Hepatocyte (in vitro differentiated cells): ENCODE measurements around the gene KDM4B.
"Not testable (repeated sequence)": the region's sequence is repeated elsewhere in the genome, so short reads cannot be mapped to it uniquely, and the experiment has no call there.

Experiments used
- CTCF ChIP-seq: fragments of 200-600 bp; sonication (generic); IDR thresholded peaks from 2 replicates; pipeline ENCODE4 v1.5.1; 2016; ENCODE audit warnings: antibody characterized with exemption, mild to moderate bottlenecking; ENCODE audit not compliant: poor library complexity
- EZH2 ChIP-seq: fragments of 200-600 bp; sonication (generic); IDR thresholded peaks from 2 replicates; pipeline ENCODE4 v1.6.1; 2016; ENCODE audit warnings: antibody characterized with exemption, mild to moderate bottlenecking, borderline replicate concordance
- EZH2phosphoT487 ChIP-seq: fragments of 200-600 bp; sonication (generic); IDR thresholded peaks from one replicate; pipeline ENCODE4 v1.6.1; 2018; ENCODE audit warnings: antibody characterized with exemption, mild to moderate bottlenecking, low read depth, moderate library complexity; ENCODE audit not compliant: unreplicated experiment, severe bottlenecking

GRCh38 chr19:5160158-5160795 lies 191.4 kb downstream of the KDM4B start:
- TF ChIP-seq CTCF, EZH2, EZH2phosphoT487: not testable (repeated sequence)
